ENCODE data around the gene ARFIP1.

GRCh38 chr4:152851226-152851625 is 71.5 kb downstream of the ARFIP1 start:
- TF ChIP-seq ZBTB11 (tag by site-specific recombination; conservative IDR thresholded peaks at IDR 0.05; ENCODE audit: low read depth) (no peak), ZBTB8A (tag by site-specific recombination; IDR thresholded peaks at IDR 0.05) (no peak), CTCF (tag by site-specific recombination; IDR thresholded peaks at IDR 0.05) (no peak), ZNF132 (tag by site-specific recombination; IDR thresholded peaks at IDR 0.05; ENCODE audit: borderline replicate concordance) (no peak), ZNF518A (tag by site-specific recombination; conservative IDR thresholded peaks at IDR 0.05; ENCODE audit: low read depth) (no peak)
